Left kidney (tissue), 2 donors: ENCODE measurements around the gene YPEL1. TPM values are rescaled to one million over a fixed set of nuclear protein-coding genes. Genes with fewer than 3 reads are reported as not detected.
"Not testable (repeated sequence)": the region's sequence is repeated elsewhere in the genome, so short reads cannot be mapped to it uniquely, and the experiment has no call there.

ENCODE experiments used
- DNase-seq: peaks from one replicate; pipeline ENCODE4 v3.0.0-alpha.2; 2013
- polyA plus RNA-seq: library from polyadenylated mRNA; unstranded; fragments of 120-200 nt; gene quantifications from one replicate; pipeline ENCODE4 v1.2.1, GENCODE V29; 2013; ENCODE audit not compliant: insufficient read length

The YPEL1 gene
- polyA plus RNA-seq, 1 donor, result 20.9 TPM

DNA sequence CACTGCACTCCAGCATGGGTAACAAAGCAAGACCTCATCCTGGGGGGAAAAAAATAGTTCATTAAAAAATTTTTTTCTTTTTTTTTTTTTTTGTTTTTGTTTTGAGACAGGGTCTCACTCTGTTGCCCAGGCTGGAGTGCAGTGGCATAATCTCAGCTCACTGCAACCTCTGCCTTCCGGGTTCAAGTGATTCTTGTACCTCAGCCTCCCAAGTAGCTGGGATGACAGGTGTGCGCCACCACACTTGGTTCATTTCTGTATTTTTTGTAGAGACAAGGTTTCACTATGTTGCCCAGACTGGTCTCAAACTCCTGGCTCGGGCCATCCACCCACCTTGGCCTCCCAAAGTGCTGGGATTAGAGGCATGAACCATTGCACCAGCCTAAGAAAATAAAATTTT, 11.1 kb downstream of the YPEL1 start:
- not testable (repeated sequence) for DNase-seq

DNA sequence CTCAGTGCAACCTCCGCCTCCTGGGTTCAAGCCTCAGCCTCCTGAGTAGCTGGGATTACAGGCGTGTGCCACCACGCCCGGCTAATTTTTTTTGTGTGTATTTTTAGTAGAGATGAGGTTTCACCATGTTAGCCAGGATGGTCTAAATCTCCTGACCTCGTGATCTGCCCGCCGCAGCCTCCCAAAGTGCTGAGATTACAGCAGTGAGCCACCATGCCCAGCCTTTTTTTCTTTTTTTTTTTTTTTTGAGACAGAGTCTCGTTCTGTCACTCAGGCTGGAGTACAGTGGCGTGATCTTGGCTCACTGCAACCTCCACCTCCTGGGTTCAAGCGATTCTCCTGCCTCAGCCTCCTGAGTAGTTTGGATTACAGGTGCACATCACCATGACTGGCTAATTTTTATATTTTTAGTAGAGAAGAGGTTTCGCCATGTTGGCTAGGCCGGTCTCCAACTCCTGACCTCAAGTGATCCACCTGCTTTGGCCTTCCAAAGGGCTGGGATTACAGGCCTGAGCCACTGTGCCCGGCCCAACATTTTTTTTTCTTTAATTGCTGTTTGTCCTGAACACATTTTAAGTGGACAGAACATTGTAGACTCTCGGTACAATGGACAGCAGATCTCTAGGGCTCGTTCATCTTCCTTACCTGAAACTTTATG, 14.3 kb downstream of the YPEL1 start:
- DNase-seq, result not testable (repeated sequence)

DNA sequence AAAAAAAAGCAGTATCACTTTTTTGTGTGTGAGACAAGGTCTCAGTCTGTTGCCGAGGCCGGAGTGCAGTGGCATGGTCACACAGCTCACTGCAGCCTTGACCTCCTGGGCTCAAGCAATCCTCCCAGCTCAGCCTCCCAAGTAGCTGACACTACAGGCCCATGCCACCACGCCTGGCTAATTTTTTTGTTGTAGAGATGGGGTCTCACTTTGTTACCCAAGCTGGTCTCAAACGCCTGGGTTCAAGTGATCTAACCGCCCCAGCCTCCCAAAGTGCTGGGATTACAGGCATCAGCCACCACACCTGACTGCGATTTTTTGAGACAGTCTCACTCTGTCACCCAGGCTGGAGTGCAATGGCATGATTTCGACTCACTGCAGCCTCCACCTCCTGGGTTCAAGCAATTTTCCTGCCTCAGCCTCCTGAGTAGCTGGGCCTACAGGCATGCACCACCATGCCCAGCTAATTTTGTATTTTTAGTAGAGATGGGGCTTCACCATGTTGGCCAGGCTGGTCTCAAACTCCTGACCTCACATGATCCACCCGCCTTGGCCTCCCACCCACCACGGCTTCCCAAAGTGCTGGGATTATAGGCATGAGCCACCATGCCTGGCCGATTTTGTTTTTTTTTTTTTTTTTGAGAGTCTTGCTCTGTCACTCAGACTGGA, 15.3 kb downstream of the YPEL1 start:
- not testable (repeated sequence) for DNase-seq

DNA sequence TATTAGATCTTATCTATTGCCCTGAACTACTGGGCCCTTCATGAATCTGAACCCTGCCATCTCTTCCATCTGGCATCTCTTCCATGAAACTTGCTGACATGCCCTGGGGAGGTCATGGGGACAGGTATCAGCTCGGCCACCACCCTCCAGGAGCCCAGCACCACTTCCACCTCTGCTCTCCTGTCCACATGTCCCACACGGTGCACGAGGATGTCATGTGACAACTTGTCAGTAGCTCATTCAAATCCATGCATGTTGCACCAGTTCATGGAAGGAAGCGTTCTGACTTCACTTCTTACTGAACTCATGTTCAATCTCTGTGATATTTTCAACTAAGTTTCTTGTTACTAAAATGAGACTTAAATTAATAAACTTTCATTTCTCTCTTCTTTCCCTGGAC, 16.6 kb downstream of the YPEL1 start:
- DNase-seq, result no peak

- no peak for DNase-seq
Measured at GRCh38 chr22:21718499-21718898, 17.1 kb downstream of the YPEL1 start.

- DNase-seq, result not testable (repeated sequence)
Measured at GRCh38 chr22:21716395-21717122, 19.0 kb downstream of the YPEL1 start.

DNA sequence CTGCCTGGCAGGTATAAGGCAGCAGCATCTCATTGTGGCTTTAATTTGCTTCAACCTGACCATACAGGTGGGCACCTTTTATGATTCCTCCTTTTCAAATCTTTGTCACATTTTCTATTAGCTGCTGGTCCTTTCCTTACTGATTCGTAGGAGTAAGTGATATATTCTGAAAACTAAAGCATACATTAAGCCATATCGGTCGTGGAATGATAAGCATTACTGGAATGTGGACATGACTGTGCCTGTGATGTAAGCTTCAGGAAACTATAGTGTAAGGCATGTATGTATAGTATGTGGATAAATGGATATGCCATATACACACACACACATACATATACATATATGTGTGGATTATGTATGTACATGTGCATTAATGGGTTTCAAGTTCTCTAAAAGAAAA, 20.8 kb downstream of the YPEL1 start:
- no peak for DNase-seq

- DNase-seq, result no peak
Measured at GRCh38 chr22:21714059-21714770, 21.4 kb downstream of the YPEL1 start.

DNA sequence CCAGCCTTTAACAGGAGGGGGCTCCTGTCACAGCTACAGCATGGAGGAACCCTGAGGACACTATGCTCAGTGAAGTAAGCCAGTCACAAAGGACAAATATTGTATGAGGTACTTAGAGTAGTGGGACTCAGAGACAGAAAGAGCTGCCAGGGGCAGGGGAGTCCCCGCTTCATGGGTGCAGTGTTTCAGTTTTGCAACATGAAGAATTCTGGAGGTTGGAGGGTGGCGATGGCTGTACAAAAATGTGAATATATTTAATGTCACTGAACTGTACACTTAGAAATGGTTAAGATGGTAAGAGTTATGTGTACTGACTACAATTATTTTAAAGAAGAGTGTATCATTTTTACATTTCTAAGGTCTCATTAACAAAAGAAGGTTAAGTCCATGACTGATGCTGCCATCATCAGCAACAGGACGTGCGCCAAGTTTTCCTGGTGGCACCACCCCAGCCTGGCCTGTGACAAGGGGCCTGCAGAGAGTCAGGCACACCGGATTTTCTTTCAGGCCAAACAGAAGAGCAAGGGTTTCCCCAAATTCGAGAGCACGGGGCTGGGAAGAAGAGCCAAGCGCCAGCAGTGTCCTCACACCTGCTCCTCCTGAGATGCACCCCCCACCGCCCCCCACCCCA, 22.1 kb downstream of the YPEL1 start:
- no peak for DNase-seq

- DNase-seq, result peak; percentile 76
Measured at GRCh38 chr22:21712751-21713427, 22.7 kb downstream of the YPEL1 start.

DNA sequence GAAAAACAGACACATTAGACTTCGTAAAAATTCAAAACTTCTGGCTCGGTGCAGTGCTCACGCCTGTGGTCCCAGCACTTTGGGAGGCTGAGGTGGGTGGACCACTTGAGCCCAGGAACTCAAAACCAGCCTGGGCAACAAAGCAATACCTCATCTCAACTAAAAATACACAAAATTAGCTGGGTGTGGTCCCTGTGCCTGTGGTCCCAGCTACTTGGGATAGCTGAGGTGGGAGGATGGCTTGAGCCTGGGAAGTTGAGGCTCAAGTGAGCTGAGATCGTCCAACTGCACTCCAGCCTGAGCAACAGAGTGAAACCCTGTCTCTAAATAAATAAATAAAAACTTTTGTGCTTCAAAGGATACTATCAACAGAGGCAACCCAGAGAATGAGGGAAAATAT, 23.7 kb downstream of the YPEL1 start:
- DNase-seq, result no peak

DNA sequence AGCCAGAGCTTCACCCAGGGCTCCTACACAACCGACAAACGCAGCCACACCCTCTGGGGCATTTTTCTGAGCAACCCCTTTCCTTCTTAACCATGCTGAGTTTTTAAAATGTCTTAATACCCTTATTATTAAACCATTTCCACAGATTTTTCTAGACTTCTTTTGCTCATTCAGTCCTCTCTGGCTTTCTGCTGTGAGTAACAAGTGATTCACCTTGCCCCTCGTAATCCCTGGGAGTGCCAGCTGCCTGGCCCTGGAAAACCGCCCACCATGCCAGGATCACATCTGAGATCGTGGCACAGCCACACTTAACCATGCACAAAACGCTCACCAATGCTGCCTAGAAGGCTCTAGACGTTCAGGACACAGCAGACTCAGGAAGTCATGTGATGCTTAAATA, 25.4 kb downstream of the YPEL1 start:
- no peak for DNase-seq

DNA sequence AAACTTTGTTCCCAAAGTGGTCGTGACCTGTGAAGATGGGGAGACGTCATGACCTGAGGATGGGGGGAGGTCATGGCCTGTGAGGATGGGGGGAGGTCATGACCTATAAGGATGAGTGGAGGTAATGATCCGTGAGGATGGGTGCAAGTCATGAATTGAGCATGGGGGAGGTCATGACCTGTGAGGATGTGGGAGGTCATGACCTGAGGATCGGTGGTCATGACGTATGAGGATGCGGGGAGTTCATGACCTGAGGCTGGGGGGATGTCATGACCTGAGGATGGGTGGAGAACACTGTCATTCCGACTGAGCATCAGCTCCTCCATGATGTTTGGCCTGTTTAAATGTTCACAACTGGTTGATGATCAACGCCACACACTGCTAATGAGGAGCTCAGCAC, 25.9 kb downstream of the YPEL1 start:
- no peak for DNase-seq

- DNase-seq, result no peak
Measured at GRCh38 chr22:21708960-21709359, 26.6 kb downstream of the YPEL1 start.

DNA sequence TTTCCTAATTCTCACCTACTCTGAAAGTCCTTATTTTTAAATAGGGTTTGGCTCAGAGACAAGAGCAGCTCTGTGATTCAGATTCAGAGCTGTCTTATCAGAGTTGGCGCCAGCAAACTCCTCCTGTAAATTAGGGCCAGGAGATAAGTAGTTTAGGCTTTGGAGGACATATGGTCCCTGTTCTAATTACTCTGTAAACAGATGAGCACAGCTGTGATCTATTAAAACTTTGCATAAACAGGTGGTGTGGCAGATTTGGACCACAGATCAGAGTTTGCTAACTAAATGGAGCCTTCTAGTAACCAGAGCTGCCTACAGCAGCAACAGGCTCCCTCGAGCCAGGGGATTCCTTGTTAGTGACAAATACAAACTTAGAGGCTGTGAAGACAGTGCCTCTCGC, 27.9 kb downstream of the YPEL1 start:
- no peak for DNase-seq

DNA sequence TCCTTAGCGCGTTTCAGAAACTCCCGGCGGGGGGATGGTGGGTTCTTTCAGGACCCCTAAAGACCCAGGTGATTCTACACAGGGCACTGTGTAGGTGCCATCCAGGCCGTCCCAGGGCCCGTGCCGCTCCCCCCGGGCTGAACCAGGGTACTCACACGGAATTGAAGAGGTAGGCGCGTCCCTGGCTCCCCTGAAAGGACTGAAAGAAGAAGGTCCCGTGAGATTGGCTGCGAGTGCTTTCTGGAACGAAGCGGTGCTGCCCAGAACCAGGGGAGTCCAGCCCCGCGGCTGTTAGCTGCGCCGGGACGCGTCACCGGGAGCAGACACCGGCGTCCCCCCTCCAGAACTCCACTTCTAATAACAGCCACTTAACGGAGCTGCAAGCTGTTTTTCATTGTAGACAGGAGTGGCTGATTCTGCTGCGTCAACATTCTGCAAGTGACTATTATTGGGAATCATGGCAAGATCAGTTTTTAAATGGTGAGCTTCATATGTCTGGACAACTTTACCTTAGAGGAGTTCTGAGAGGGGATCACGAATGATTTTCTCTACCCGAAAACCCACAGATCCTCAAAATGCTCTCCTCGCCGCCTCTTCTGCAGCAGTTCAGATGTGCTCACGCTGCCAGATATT, 31.8 kb downstream of the YPEL1 start:
- no peak for DNase-seq

DNA sequence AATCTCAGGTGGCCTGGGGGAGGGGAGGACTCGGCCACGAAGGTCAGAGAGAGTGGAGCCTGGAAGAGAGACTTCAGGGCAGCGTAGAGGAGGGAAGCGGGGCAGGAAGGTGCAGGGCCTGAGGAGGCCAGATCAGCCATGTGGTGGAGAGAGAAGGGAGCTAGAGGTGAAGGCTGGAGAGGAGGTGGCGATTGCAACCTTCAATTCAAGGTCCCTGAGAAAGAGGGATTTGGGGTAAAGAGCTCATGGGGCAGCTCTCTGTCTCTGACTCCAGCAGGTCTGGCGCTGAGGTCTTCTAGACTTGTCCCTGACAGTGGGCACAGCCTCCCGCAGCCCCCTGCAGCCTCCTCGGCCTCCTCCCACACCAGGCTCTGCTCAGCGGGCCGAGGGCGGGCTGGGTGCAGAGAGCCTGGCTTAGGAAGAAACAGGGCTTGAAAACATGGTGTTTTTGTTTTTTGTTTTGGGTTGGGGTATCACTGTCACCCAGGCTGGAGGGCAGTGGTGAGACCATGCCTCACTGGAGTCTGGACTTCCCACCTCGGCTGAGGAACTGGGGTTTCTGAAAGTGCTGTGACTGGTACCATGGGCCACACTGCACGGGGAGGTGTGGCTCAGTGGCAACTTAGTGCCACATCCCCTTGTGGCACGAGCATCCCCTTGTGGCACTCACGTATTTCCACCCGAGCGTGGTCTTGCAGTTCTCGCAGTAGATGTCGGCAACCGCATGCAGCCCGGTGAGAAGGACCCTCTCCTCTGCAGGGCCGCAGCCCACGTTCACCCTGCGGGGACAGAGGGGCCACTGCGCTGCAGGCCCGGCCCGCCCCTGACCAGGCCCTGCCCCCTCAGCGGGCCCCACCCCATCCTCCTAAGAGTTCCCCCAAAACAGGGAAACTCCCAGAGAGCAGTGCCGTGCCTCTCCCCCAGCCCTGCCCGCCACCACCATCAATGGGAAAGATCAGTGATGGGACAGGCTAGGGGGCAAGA, 32.6 kb downstream of the YPEL1 start:
- DNase-seq, result no peak

- DNase-seq, result no peak
Measured at GRCh38 chr22:21702094-21702493, 33.5 kb downstream of the YPEL1 start.

DNA sequence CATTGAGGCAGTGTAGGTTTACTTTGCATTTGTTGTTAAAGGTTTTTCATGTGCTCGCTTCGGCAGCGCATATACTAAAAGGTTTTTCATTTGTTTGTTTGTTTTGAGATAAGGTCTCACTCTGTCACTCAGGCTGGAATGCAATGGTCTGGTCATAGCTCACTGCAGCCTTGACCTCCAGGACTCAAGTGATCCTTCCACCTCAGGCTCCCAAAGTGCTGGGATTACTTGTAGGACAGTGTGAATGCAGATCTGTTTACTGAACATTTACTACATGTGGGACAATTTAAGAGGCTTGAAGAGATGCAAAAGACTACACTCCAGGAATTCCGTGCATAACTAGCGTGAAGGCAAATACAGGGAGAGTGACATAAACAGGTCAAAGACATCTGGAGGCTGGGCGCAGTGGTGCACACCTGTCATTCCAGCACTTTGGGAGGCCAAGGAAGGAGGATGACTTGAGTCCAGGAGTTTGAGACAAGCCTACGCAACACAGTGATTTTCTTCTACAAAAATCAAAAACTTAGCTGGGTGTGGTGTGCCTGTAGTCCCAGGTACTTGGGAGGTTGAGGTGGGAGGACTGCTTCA, 34.1 kb downstream of the YPEL1 start:
- no peak for DNase-seq
